OCI-LY7 (cell line): ENCODE results near the gene NEO1. TPM values are rescaled to one million over a fixed set of nuclear protein-coding genes. Genes with fewer than 3 reads are reported as not detected.

ENCODE experiments used
- BruUV-seq: library from RNA; stranded (reverse); fragments of 400-500 nt; replicated peaks from 2 replicates; lab custom pipeline; 2021; lab: Mats Ljungman, UMichigan
- CTCF ChIA-PET: fragments of 300-600 bp; sonication (Branson Sonifier 250); formaldehyde crosslinking; loops from one replicate; lab custom pipeline; 2022; ENCODE audit warnings: antibody characterized with exemption; ENCODE audit not compliant: unreplicated experiment; lab: Charles Lee
- POLR2A ChIA-PET: fragments of 300-600 bp; sonication (Branson Sonifier 250); formaldehyde crosslinking; loops from one replicate; lab custom pipeline; 2022; ENCODE audit warnings: antibody characterized with exemption; lab: Charles Lee
- DNase-seq: peaks from one replicate; pipeline ENCODE4 v3.0.0-alpha.2; 2015; ENCODE audit warnings: low spot score
- H2AFZ ChIP-seq: fragments of 200-600 bp; sonication (generic), shearing (Covaris generic); 2 replicates; pipeline ENCODE4 v1.6.1; 2014; ENCODE audit warnings: mild to moderate bottlenecking, antibody characterized with exemption, low read length, moderate library complexity
- H3K27ac ChIP-seq: fragments of 200-600 bp; sonication (generic); 2 replicates; pipeline ENCODE4 v1.5.1; 2014; ENCODE audit warnings: mixed run types, low read depth, mild to moderate bottlenecking, moderate library complexity, low read length, inconsistent platforms; ENCODE audit not compliant: poor library complexity, severe bottlenecking
- H3K36me3 ChIP-seq: fragments of 200-600 bp; sonication (generic); 2 replicates; pipeline ENCODE4 v1.6.1; 2014; ENCODE audit warnings: mild to moderate bottlenecking, antibody characterized with exemption, low read length, moderate library complexity, mixed read lengths; ENCODE audit not compliant: insufficient read depth
- H3K4me1 ChIP-seq: fragments of 200-600 bp; sonication (generic); 2 replicates; pipeline ENCODE4 v1.5.1; 2014; ENCODE audit warnings: mild to moderate bottlenecking, low read length; ENCODE audit not compliant: insufficient read depth, poor library complexity, severe bottlenecking
- H3K4me2 ChIP-seq: fragments of 200-600 bp; sonication (generic); 2 replicates; pipeline ENCODE4 v1.6.1; 2014; ENCODE audit warnings: mild to moderate bottlenecking, low read length
- H3K4me3 ChIP-seq: fragments of 200-600 bp; sonication (generic); 2 replicates; pipeline ENCODE4 v1.5.1; 2014; ENCODE audit warnings: mild to moderate bottlenecking, low read depth, low read length; ENCODE audit not compliant: poor library complexity, severe bottlenecking
- H3K79me2 ChIP-seq: fragments of 200-600 bp; sonication (generic); 2 replicates; pipeline ENCODE4 v1.6.1; 2016; ENCODE audit warnings: low read depth, mild to moderate bottlenecking, low read length, moderate library complexity, mixed read lengths; ENCODE audit not compliant: insufficient read depth
- H3K9me2 ChIP-seq: fragments of 200-600 bp; sonication (generic); 2 replicates; pipeline ENCODE4 v1.6.1; 2016; ENCODE audit warnings: mild to moderate bottlenecking, low read length, mixed read lengths; ENCODE audit not compliant: insufficient read depth
- H3K9me3 ChIP-seq: fragments of 200-600 bp; sonication (generic); 2 replicates; pipeline ENCODE4 v1.6.1; 2014; ENCODE audit warnings: mild to moderate bottlenecking, mixed run types, low read length, mixed read lengths
- H4K20me1 ChIP-seq: fragments of 200-600 bp; sonication (generic); 2 replicates; pipeline ENCODE4 v1.6.1; 2014; ENCODE audit warnings: mild to moderate bottlenecking, antibody characterized with exemption, low read length, moderate library complexity, mixed read lengths; ENCODE audit not compliant: insufficient read depth
- EZH2phosphoT487 ChIP-seq: fragments of 200-600 bp; sonication (generic); IDR thresholded peaks from 2 replicates; pipeline ENCODE4 v1.6.1; 2018; ENCODE audit warnings: low read depth, borderline replicate concordance, mild to moderate bottlenecking, mixed run types, antibody characterized with exemption, low read length, moderate library complexity, mixed read lengths
- intact Hi-C: fragments of 100-400 bp; cut with micrococcal nuclease; formaldehyde crosslinking; loops from one replicate; pipeline ENCODE4 v1.10.0; 2022; ENCODE audit not compliant: unreplicated experiment
- total RNA-seq, 2 experiments: library from RNA; depleted of rRNA in 1 of 2; stranded (reverse); fragments of >200 nt in 1 of 2; shearing (Covaris generic) in 1 of 2; gene quantifications; 2 replicates each; pipeline ENCODE4 v1.2.3, GENCODE V29; 2014 to 2022
- TF ChIP-seq, protein P1 (sequence below): fragments of 200-600 bp; sonication (generic); conservative IDR thresholded peaks from 2 replicates; pipeline ENCODE4 v1.5.1; 2014; ENCODE audit warnings: mild to moderate bottlenecking, antibody characterized with exemption, low read length, moderate library complexity, mixed read lengths

The NEO1 gene
- total RNA-seq, 2 experiments from 2014 or later = 3.0 TPM

DNA sequence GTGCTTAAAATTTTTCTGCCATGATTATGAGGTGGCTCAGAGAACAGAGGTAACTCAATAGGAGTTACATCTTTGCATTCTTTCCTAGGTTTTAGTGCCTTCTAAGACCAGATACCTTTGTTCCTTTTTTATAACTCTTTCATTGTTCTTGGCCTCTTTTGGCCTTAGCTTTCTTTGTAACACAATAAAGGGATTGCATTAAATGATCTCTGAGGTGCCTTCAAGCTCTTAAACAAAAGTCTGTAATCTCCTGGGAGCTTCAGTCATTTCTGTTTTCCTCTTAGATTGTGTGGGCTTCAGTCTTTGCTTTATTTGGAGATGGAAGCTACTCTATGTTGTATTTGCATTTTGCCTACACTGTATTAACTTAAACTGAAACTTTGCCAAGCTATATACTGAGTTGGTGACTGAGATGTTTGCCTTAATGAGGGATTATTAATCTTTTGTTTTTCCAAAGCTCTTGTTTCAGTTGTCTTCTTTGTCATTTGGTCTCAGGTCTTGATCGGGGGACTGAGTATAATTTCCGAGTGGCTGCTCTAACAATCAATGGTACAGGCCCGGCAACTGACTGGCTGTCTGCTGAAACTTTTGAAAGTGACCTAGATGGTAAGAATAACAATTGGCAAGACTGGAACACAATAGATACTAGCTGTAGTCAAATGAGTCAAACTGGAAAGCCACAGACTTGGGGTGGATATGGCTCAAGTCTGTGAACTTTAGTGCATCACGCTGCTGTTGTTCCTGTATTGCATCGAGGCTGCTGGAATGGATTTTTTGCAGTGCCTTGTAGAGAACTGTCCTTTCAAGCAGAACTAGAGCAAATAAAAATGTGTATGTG is 206.2 kb downstream of the NEO1 start:
- no peaks in the 10 kb centered on the region for H3K9me2 ChIP-seq
- H3K36me3 ChIP-seq = no peaks in the 10 kb centered on the region
- no peak for DNase-seq
- CTCF ChIA-PET = no interaction called here
- H3K79me2 ChIP-seq = no peaks in the 10 kb centered on the region
- intact Hi-C loops = no loop called here
- H3K4me3 ChIP-seq = no peak overlapping the region
- H2AFZ ChIP-seq = no peak overlapping the region
- H3K9me3 ChIP-seq = no peaks in the 10 kb centered on the region
- BruUV-seq = no TSS peak
- H4K20me1 ChIP-seq = no peaks in the 10 kb centered on the region
- no peak for TF ChIP-seq EZH2phosphoT487
- TF ChIP-seq, protein P1, sequence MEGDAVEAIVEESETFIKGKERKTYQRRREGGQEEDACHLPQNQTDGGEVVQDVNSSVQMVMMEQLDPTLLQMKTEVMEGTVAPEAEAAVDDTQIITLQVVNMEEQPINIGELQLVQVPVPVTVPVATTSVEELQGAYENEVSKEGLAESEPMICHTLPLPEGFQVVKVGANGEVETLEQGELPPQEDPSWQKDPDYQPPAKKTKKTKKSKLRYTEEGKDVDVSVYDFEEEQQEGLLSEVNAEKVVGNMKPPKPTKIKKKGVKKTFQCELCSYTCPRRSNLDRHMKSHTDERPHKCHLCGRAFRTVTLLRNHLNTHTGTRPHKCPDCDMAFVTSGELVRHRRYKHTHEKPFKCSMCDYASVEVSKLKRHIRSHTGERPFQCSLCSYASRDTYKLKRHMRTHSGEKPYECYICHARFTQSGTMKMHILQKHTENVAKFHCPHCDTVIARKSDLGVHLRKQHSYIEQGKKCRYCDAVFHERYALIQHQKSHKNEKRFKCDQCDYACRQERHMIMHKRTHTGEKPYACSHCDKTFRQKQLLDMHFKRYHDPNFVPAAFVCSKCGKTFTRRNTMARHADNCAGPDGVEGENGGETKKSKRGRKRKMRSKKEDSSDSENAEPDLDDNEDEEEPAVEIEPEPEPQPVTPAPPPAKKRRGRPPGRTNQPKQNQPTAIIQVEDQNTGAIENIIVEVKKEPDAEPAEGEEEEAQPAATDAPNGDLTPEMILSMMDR = no peak
- no peaks in the 10 kb centered on the region for H3K4me1 ChIP-seq
- no peak overlapping the region for H3K27ac ChIP-seq
- POLR2A ChIA-PET = no interaction called here
- H3K4me2 ChIP-seq = no peak overlapping the region

DNA sequence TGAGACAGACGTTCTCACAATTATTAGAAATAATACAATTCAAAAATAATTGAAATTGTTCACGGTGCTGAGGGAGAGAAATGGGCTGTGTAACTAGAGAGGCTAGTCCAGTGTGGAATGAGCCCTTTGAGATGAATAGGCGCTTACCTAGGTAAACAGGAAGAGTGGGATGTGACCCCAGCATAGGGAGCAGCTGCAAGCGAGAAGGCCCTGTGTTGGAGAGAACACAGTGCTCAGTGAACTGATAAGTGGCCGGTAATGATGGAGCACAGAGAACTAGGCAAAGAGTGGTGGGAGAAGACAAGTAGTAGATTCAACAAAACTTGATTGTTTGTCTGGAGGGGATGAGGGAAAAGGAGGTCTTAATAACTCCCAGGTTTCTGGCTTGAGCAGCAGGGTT is 212.6 kb downstream of the NEO1 start:
- no peaks in the 10 kb centered on the region for H4K20me1 ChIP-seq
- H3K79me2 ChIP-seq = no peaks in the 10 kb centered on the region
- no peak overlapping the region for H3K27ac ChIP-seq
- no peak overlapping the region for H3K4me2 ChIP-seq
- H3K4me3 ChIP-seq = no peak overlapping the region
- POLR2A ChIA-PET = no interaction called here
- no peak overlapping the region for H2AFZ ChIP-seq
- no peaks in the 10 kb centered on the region for H3K4me1 ChIP-seq
- CTCF ChIA-PET = no interaction called here
- no peaks in the 10 kb centered on the region for H3K9me3 ChIP-seq
- DNase-seq = no peak
- intact Hi-C loops = no loop called here
- H3K36me3 ChIP-seq = no peaks in the 10 kb centered on the region
- H3K9me2 ChIP-seq = 0 out of 2 replicates have a peak, but pooled peaks cover 5% of the 10 kb centered on the region
- TF ChIP-seq, protein P1 = no peak
- no peak for TF ChIP-seq EZH2phosphoT487
- no TSS peak for BruUV-seq
